Activated CD8-positive, alpha-beta T cell treated with anti-CD3 and anti-CD28 coated beads for 36 hours (primary cell): ENCODE data around the gene ACBD6. TPM values are rescaled to one million over a fixed set of nuclear protein-coding genes. Genes with fewer than 3 reads are reported as not detected.

ENCODE experiments used
- ATAC-seq: fragments of 200-7000 bp; cut with Tn5 transposase; one replicate; pipeline ENCODE4 v1.10.0; 2021; ENCODE audit warnings: mild to moderate bottlenecking, moderate library complexity
- CTCF ChIA-PET: fragments of 350-600 bp; sonication (Branson Sonifier 250); formaldehyde crosslinking; loops from one replicate; lab custom pipeline; 2021; ENCODE audit warnings: antibody characterized with exemption; lab: Charles Lee
- POLR2A ChIA-PET: fragments of 350-600 bp; sonication (Branson Sonifier 250); formaldehyde crosslinking; loops from one replicate; lab custom pipeline; 2021; ENCODE audit warnings: antibody characterized with exemption; lab: Charles Lee
- DNase-seq: peaks from one replicate; pipeline ENCODE4 v3.0.0-alpha.2; 2020
- H3K27ac Mint-ChIP-seq: one replicate; pipeline ENCODE4 v1.8.0; 2021; ENCODE audit warnings: mild to moderate bottlenecking, mixed read lengths
- H3K27me3 Mint-ChIP-seq: one replicate; pipeline ENCODE4 v1.8.0; 2021; ENCODE audit warnings: mixed read lengths
- H3K36me3 Mint-ChIP-seq: one replicate; pipeline ENCODE4 v1.8.0; 2021; ENCODE audit warnings: low read depth, mixed read lengths
- H3K4me1 Mint-ChIP-seq: one replicate; pipeline ENCODE4 v1.8.0; 2021; ENCODE audit warnings: low read depth, mixed read lengths
- H3K4me3 Mint-ChIP-seq: one replicate; pipeline ENCODE4 v1.8.0; 2021; ENCODE audit warnings: mild to moderate bottlenecking, moderate library complexity, mixed read lengths
- H3K9me3 Mint-ChIP-seq: one replicate; pipeline ENCODE4 v1.8.0; 2021; ENCODE audit warnings: mixed read lengths
- CTCF ChIP-seq: fragments of 200-600 bp; IDR thresholded peaks from one replicate; pipeline ENCODE4 v1.8.0; 2022; ENCODE audit warnings: antibody characterized with exemption, mild to moderate bottlenecking
- intact Hi-C: fragments of 100-400 bp; cut with micrococcal nuclease; formaldehyde crosslinking; loops from one replicate; pipeline ENCODE4 v1.10.0; 2022
- total RNA-seq, 2 experiments: library from RNA; stranded (reverse); gene quantifications; one replicate each; pipeline ENCODE4 v1.2.3, GENCODE V29; 2021

Gene ACBD6
- total RNA-seq, 2 experiments from 2014 or later = 41.3 to 45.0 TPM

- TF ChIP-seq CTCF = no peak
- ATAC-seq (no peak), DNase-seq (no peak)
- CTCF ChIA-PET = interaction anchor here (1.1 kb wide), 1 partner anchor 12 kb away, joined by 3 read pairs; no protein-coding TSS in a partner anchor
- H3K4me3 Mint-ChIP-seq = no peak overlapping the region
- no peaks in the 10 kb centered on the region for H3K36me3 Mint-ChIP-seq
- H3K27ac Mint-ChIP-seq = no peak overlapping the region
- POLR2A ChIA-PET = no interaction called here
- intact Hi-C loops = no loop called here
- no peaks in the 10 kb centered on the region for H3K4me1 Mint-ChIP-seq
- H3K27me3 Mint-ChIP-seq = no peaks in the 10 kb centered on the region
- H3K9me3 Mint-ChIP-seq = no peaks in the 10 kb centered on the region
Measured at GRCh38 chr1:180265201-180265600, 237.2 kb downstream of the ACBD6 start.

GRCh38 chr1:180264595-180264994 lies 237.8 kb downstream of the ACBD6 start:
- Mint-ChIP-seq H3K4me3 (no peak overlapping the region), H3K36me3 (no peaks in the 10 kb centered on the region), H3K27ac (no peak overlapping the region), H3K9me3 (no peaks in the 10 kb centered on the region), H3K27me3 (no peaks in the 10 kb centered on the region), H3K4me1 (no peaks in the 10 kb centered on the region)
- ChIA-PET POLR2A (no interaction called here), CTCF (no interaction called here)
- DNase-seq (no peak), ATAC-seq (no peak)
- intact Hi-C loops = no loop called here
- TF ChIP-seq CTCF = no peak

GRCh38 chr1:180262628-180263488 lies 239.5 kb downstream of the ACBD6 start:
- intact Hi-C loops = no loop called here
- TF ChIP-seq CTCF = no peak
- Mint-ChIP-seq H3K36me3 (no peaks in the 10 kb centered on the region), H3K4me3 (no peak overlapping the region), H3K27ac (no peak overlapping the region), H3K4me1 (no peaks in the 10 kb centered on the region), H3K27me3 (peaks cover 2% of the 10 kb centered on the region), H3K9me3 (no peaks in the 10 kb centered on the region)
- CTCF ChIA-PET = interaction anchor here (1.7 to 1.8 kb wide), 2 partner anchors 10 to 215 kb away, joined by 6 to 12 read pairs; no protein-coding TSS in a partner anchor
- POLR2A ChIA-PET = no interaction called here
- DNase-seq = no peak
- ATAC-seq = no peak

GRCh38 chr1:180261524-180262155 lies 240.7 kb downstream of the ACBD6 start:
- Mint-ChIP-seq H3K27me3 (peaks cover 5% of the 10 kb centered on the region), H3K27ac (no peak overlapping the region), H3K4me1 (no peaks in the 10 kb centered on the region), H3K4me3 (no peak overlapping the region), H3K36me3 (no peaks in the 10 kb centered on the region), H3K9me3 (no peaks in the 10 kb centered on the region)
- POLR2A ChIA-PET = no interaction called here
- DNase-seq = no peak
- ATAC-seq = no peak
- CTCF ChIA-PET = interaction anchor here (1.2 to 1.8 kb wide), 6 partner anchors 8 to 221 kb away, joined by 3 to 12 read pairs (median 5); no protein-coding TSS in a partner anchor
- intact Hi-C loops = no loop called here
- TF ChIP-seq CTCF = no peak

- ATAC-seq = no peak
- intact Hi-C loops = no loop called here
- CTCF ChIA-PET = interaction anchor here (0.8 to 1.8 kb wide), 7 partner anchors 8 to 222 kb away, joined by 3 to 12 read pairs (median 5); no protein-coding TSS in a partner anchor
Measured at GRCh38 chr1:180261030-180261429, 241.3 kb downstream of the ACBD6 start.

More at GRCh38 chr1:180261030-180261429, 241.3 kb downstream of the ACBD6 start:
- POLR2A ChIA-PET = no interaction called here
- no peak overlapping the region for H3K27ac Mint-ChIP-seq
- no peak for DNase-seq
- no peaks in the 10 kb centered on the region for H3K9me3 Mint-ChIP-seq
- H3K27me3 Mint-ChIP-seq = peaks cover 5% of the 10 kb centered on the region
- no peaks in the 10 kb centered on the region for H3K36me3 Mint-ChIP-seq
- TF ChIP-seq CTCF = no peak
- H3K4me3 Mint-ChIP-seq = no peak overlapping the region
- H3K4me1 Mint-ChIP-seq = no peaks in the 10 kb centered on the region
